Measurements from ENCODE around the gene MRPL12. TPM values are rescaled to one million over a fixed set of nuclear protein-coding genes. Genes with fewer than 3 reads are reported as not detected.

The MRPL12 gene
- polyA plus RNA-seq (2013, experiment 1 of 2), result 57.7 TPM
- polyA plus RNA-seq (2013, experiment 2 of 2), result 59.4 TPM

GRCh38 chr17:81702934-81703746 is at the start of gene MRPL12:
TSS of gene MRPL12 (plus strand) at chr17:81703367. CDS start at chr17:81703502, 135 bp downstream.
- H2BK120ac ChIP-seq (ENCODE audit: low read depth, low read length), result peak within 1 kb of the TSS; percentile 92
- peak within 1 kb of the TSS; percentile 76 for H3K27ac ChIP-seq (ENCODE audit: low read length, poor library complexity, severe bottlenecking)
- H3K23ac ChIP-seq (ENCODE audit: low read length in 2 of 2), result peak within 1 kb of the TSS; percentile 9 to 46
- peak within 1 kb of the TSS; percentile 99 for H3K9ac ChIP-seq (ENCODE audit: low read length)
- no peaks in the 10 kb centered on the region for H3K9me3 ChIP-seq (ENCODE audit: control insufficient read depth, low read length)
- H3K4me3 ChIP-seq (ENCODE audit: insufficient read depth in 1 of 2, low read depth in 1 of 2, low read length in 2 of 2), result peak within 1 kb of the TSS; percentile 92 to 97
- H3K79me1 ChIP-seq (replicated peaks; ENCODE audit: low read length, poor library complexity, severe bottlenecking), result peaks cover 26% of the 10 kb centered on the region
- WGBS, result under 1% methylated on average over 102 of the region's 102 CpGs
- H2BK5ac ChIP-seq (ENCODE audit: low read depth, low read length, poor library complexity, severe bottlenecking), result peak within 1 kb of the TSS; percentile 62
- peak within 1 kb of the TSS; percentile 86 to 91 for H3K18ac ChIP-seq (ENCODE audit: low read depth in 1 of 2, low read length in 2 of 2)
- peak within 1 kb of the TSS; percentile 62 for H2AFZ ChIP-seq (ENCODE audit: low read depth, low read length)
- H2BK15ac ChIP-seq (ENCODE audit: low read depth, poor library complexity, severe bottlenecking), result peak within 1 kb of the TSS; percentile 95
- H2BK12ac ChIP-seq (ENCODE audit: low read length in 2 of 2), result no peak within 1 kb of the TSS
- H3K4me1 ChIP-seq (ENCODE audit: control insufficient read depth, insufficient read depth, low read depth, low read length), result peaks cover 29% of the 10 kb centered on the region
- peak within 1 kb of the TSS; percentile 37 for H2AK5ac ChIP-seq (ENCODE audit: low read length, severe bottlenecking)
- H3K4ac ChIP-seq (ENCODE audit: low read depth in 1 of 2, low read length in 2 of 2), result peak within 1 kb of the TSS; percentile 73 to 88
- peak within 1 kb of the TSS; percentile 73 for H4K8ac ChIP-seq (ENCODE audit: low read length)
- no peaks in the 10 kb centered on the region for H3K27me3 ChIP-seq (ENCODE audit: control insufficient read depth in 1 of 2, insufficient read depth in 1 of 2, low read length in 2 of 2)
- H4K91ac ChIP-seq (ENCODE audit: low read length), result peak within 1 kb of the TSS; percentile 70
- DNase-seq, result peak; percentile 93
- H3K14ac ChIP-seq (ENCODE audit: low read length in 2 of 2), result peak within 1 kb of the TSS; percentile 64 to 83
- H3K36me3 ChIP-seq (ENCODE audit: control insufficient read depth in 1 of 2, insufficient read depth in 2 of 2, low read depth in 1 of 2, low read length in 2 of 2), result peaks cover 66 to 70% of the 10 kb centered on the region in 2 experiments
- H3K4me2 ChIP-seq (ENCODE audit: low read length, poor library complexity, severe bottlenecking), result peak within 1 kb of the TSS; percentile 88

GRCh38 chr17:81655378-81656117 is 47.6 kb upstream of the MRPL12 start:
- no peaks in the 10 kb centered on the region for H3K9me3 ChIP-seq (ENCODE audit: control insufficient read depth, low read length)
- no peak overlapping the region for H4K91ac ChIP-seq (ENCODE audit: low read length)
- no peak overlapping the region for H2BK15ac ChIP-seq (ENCODE audit: low read depth, poor library complexity, severe bottlenecking)
- no peak overlapping the region for H2BK120ac ChIP-seq (ENCODE audit: low read depth, low read length)
- H3K36me3 ChIP-seq (ENCODE audit: control insufficient read depth in 1 of 2, insufficient read depth in 2 of 2, low read depth in 1 of 2, low read length in 2 of 2), result no peaks in the 10 kb centered on the region
- no peaks in the 10 kb centered on the region for H3K27me3 ChIP-seq (ENCODE audit: control insufficient read depth in 1 of 2, insufficient read depth in 1 of 2, low read length in 2 of 2)
- no peak overlapping the region for H3K27ac ChIP-seq (ENCODE audit: low read length, poor library complexity, severe bottlenecking)
- H3K4me2 ChIP-seq (ENCODE audit: low read length, poor library complexity, severe bottlenecking), result no peak overlapping the region
- H2AK5ac ChIP-seq (ENCODE audit: low read length, severe bottlenecking), result no peak overlapping the region
- 88% methylated on average over 18 of the region's 18 CpGs for WGBS
- H2AFZ ChIP-seq (ENCODE audit: low read depth, low read length), result no peak overlapping the region
- H3K4ac ChIP-seq (ENCODE audit: low read depth in 1 of 2, low read length in 2 of 2), result no peak overlapping the region
- H3K4me3 ChIP-seq (ENCODE audit: insufficient read depth in 1 of 2, low read depth in 1 of 2, low read length in 2 of 2), result no peak overlapping the region
- no peak overlapping the region for H2BK5ac ChIP-seq (ENCODE audit: low read depth, low read length, poor library complexity, severe bottlenecking)
- H2BK12ac ChIP-seq (ENCODE audit: low read length in 2 of 2), result no peak overlapping the region
- DNase-seq, result no peak
- H3K9ac ChIP-seq (ENCODE audit: low read length), result no peak overlapping the region
- no peak overlapping the region for H3K18ac ChIP-seq (ENCODE audit: low read depth in 1 of 2, low read length in 2 of 2)
- no peak overlapping the region for H3K14ac ChIP-seq (ENCODE audit: low read length in 2 of 2)
- no peaks in the 10 kb centered on the region for H3K79me1 ChIP-seq (replicated peaks; ENCODE audit: low read length, poor library complexity, severe bottlenecking)
- H3K4me1 ChIP-seq (ENCODE audit: control insufficient read depth, insufficient read depth, low read depth, low read length), result peaks cover 21% of the 10 kb centered on the region
- H4K8ac ChIP-seq (ENCODE audit: low read length), result no peak overlapping the region
- H3K23ac ChIP-seq (ENCODE audit: low read length in 2 of 2), result no peak overlapping the region

- H2AK5ac ChIP-seq (ENCODE audit: low read length, severe bottlenecking), result no peak within 1 kb of the TSS
- H2BK5ac ChIP-seq (ENCODE audit: low read depth, low read length, poor library complexity, severe bottlenecking), result no peak within 1 kb of the TSS
- H3K4ac ChIP-seq (ENCODE audit: low read depth in 1 of 2, low read length in 2 of 2), result no peak within 1 kb of the TSS
- no peak within 1 kb of the TSS for H2BK15ac ChIP-seq (ENCODE audit: low read depth, poor library complexity, severe bottlenecking)
- H3K36me3 ChIP-seq (ENCODE audit: control insufficient read depth in 1 of 2, insufficient read depth in 2 of 2, low read depth in 1 of 2, low read length in 2 of 2), result no peaks in the 10 kb centered on the region
- H3K18ac ChIP-seq (ENCODE audit: low read depth in 1 of 2, low read length in 2 of 2), result no peak within 1 kb of the TSS
- no peak within 1 kb of the TSS for H3K23ac ChIP-seq (ENCODE audit: low read length in 2 of 2)
- no peak within 1 kb of the TSS for H2BK12ac ChIP-seq (ENCODE audit: low read length in 2 of 2)
- H3K79me1 ChIP-seq (replicated peaks; ENCODE audit: low read length, poor library complexity, severe bottlenecking), result no peaks in the 10 kb centered on the region
- H4K8ac ChIP-seq (ENCODE audit: low read length), result no peak within 1 kb of the TSS
- H3K27me3 ChIP-seq (ENCODE audit: control insufficient read depth in 1 of 2, insufficient read depth in 1 of 2, low read length in 2 of 2), result no peaks in the 10 kb centered on the region
- no peak within 1 kb of the TSS for H2AFZ ChIP-seq (ENCODE audit: low read depth, low read length)
- no peak within 1 kb of the TSS for H4K91ac ChIP-seq (ENCODE audit: low read length)
- no peak within 1 kb of the TSS for H3K14ac ChIP-seq (ENCODE audit: low read length in 2 of 2)
- no peak for DNase-seq
- H3K27ac ChIP-seq (ENCODE audit: low read length, poor library complexity, severe bottlenecking), result no peak within 1 kb of the TSS
- no peak within 1 kb of the TSS for H3K4me2 ChIP-seq (ENCODE audit: low read length, poor library complexity, severe bottlenecking)
- no peak within 1 kb of the TSS for H3K4me3 ChIP-seq (ENCODE audit: insufficient read depth in 1 of 2, low read depth in 1 of 2, low read length in 2 of 2)
- H3K4me1 ChIP-seq (ENCODE audit: control insufficient read depth, insufficient read depth, low read depth, low read length), result peaks cover 16% of the 10 kb centered on the region
- H3K9ac ChIP-seq (ENCODE audit: low read length), result no peak within 1 kb of the TSS
- no peaks in the 10 kb centered on the region for H3K9me3 ChIP-seq (ENCODE audit: control insufficient read depth, low read length)
- 84% methylated on average over 15 of the region's 15 CpGs for WGBS
- no peak within 1 kb of the TSS for H2BK120ac ChIP-seq (ENCODE audit: low read depth, low read length)
Observed at GRCh38 chr17:81656118-81656743, 46.9 kb upstream of the MRPL12 start, which contains the start of gene PDE6G. TSS of gene PDE6G (minus strand) at chr17:81656542. CDS start at chr17:81653305, 3,237 bp downstream.
